Renal cortical epithelial cell (primary cell): ENCODE results near the gene FRMD4A. TPM values are rescaled to one million over a fixed set of nuclear protein-coding genes. Genes with fewer than 3 reads are reported as not detected.
A peak's percentile ranks its signal among the peaks of the same experiment; 100 is the strongest.
"Not testable (repeated sequence)": the region's sequence is repeated elsewhere in the genome, so short reads cannot be mapped to it uniquely, and the experiment has no call there.

Source experiments
- DNase-seq: peaks from one replicate; pipeline ENCODE4 v3.0.0-alpha.2; 2011; ENCODE audit warnings: low read depth
- total RNA-seq: library from RNA; depleted of rRNA; stranded (reverse); fragments of >200 nt; gene quantifications from 2 replicates; pipeline ENCODE4 v1.2.3, GENCODE V29; 2014

FRMD4A gene
- total RNA-seq, 1 donor from 2014 or later = 18.6 TPM

GRCh38 chr10:13913897-13914296 lies 416.8 kb downstream of the FRMD4A start:
- peak; percentile 63 for DNase-seq

GRCh38 chr10:13911821-13912520 lies 418.8 kb downstream of the FRMD4A start:
- DNase-seq = no peak

- no peak for DNase-seq
These were observed 421.0 kb downstream of the FRMD4A start for GRCh38 chr10:13909516-13910258.

GRCh38 chr10:13908475-13908874 lies 422.2 kb downstream of the FRMD4A start:
- DNase-seq = no peak

- no peak for DNase-seq
These were observed 423.2 kb downstream of the FRMD4A start for GRCh38 chr10:13907570-13907969.

- DNase-seq = no peak
These were observed 425.4 kb downstream of the FRMD4A start for GRCh38 chr10:13905281-13905680.

- no peak for DNase-seq
These were observed 426.7 kb downstream of the FRMD4A start for GRCh38 chr10:13904064-13904463.

GRCh38 chr10:13902868-13903587 lies 427.7 kb downstream of the FRMD4A start:
- no peak for DNase-seq

GRCh38 chr10:13899941-13900340 lies 430.8 kb downstream of the FRMD4A start:
- DNase-seq = no peak

- DNase-seq = not testable (repeated sequence)
These were observed 434.6 kb downstream of the FRMD4A start for GRCh38 chr10:13896146-13896545.

- no peak for DNase-seq
These were observed 436.2 kb downstream of the FRMD4A start for GRCh38 chr10:13894412-13895093.

- DNase-seq = no peak
These were observed 436.8 kb downstream of the FRMD4A start for GRCh38 chr10:13893926-13894325.

GRCh38 chr10:13892871-13893270 lies 437.9 kb downstream of the FRMD4A start:
- no peak for DNase-seq

- DNase-seq = no peak
These were observed 438.7 kb downstream of the FRMD4A start for GRCh38 chr10:13892001-13892491.

- DNase-seq = no peak
These were observed 439.4 kb downstream of the FRMD4A start for GRCh38 chr10:13891128-13892000.

GRCh38 chr10:13890233-13891127 lies 440.2 kb downstream of the FRMD4A start:
- DNase-seq = peak; percentile 26

GRCh38 chr10:13887761-13888160 lies 443.0 kb downstream of the FRMD4A start:
- no peak for DNase-seq

- DNase-seq = no peak
These were observed 445.3 kb downstream of the FRMD4A start for GRCh38 chr10:13885238-13885990.
